Fibroblast of the aortic adventitia (primary cell): ENCODE data around the gene SLC22A1. TPM values are rescaled to one million over a fixed set of nuclear protein-coding genes. Genes with fewer than 3 reads are reported as not detected.
"Not testable (repeated sequence)": the region's sequence is repeated elsewhere in the genome, so short reads cannot be mapped to it uniquely, and the experiment has no call there.

Source experiments
- DNase-seq: peaks from one replicate; pipeline ENCODE4 v3.0.0-alpha.2; 2010; ENCODE audit warnings: low read depth
- H3K4me3 ChIP-seq: 2 replicates; pipeline ENCODE4 v1.5.1; 2011; ENCODE audit warnings: low read depth, mild to moderate bottlenecking, control low read depth, low read length, moderate library complexity
- CTCF ChIP-seq: IDR thresholded peaks from 2 replicates; pipeline ENCODE4 v1.5.1; 2011; ENCODE audit warnings: mild to moderate bottlenecking, low read length, control low read depth, inconsistent platforms; ENCODE audit not compliant: insufficient read depth
- total RNA-seq: library from RNA; depleted of rRNA; stranded (reverse); fragments of >200 nt; gene quantifications from 2 replicates; pipeline ENCODE4 v1.2.3, GENCODE V29; 2012; ENCODE audit warnings: low replicate concordance

The SLC22A1 gene
- total RNA-seq, 1 donor, result 0.09 TPM

DNA sequence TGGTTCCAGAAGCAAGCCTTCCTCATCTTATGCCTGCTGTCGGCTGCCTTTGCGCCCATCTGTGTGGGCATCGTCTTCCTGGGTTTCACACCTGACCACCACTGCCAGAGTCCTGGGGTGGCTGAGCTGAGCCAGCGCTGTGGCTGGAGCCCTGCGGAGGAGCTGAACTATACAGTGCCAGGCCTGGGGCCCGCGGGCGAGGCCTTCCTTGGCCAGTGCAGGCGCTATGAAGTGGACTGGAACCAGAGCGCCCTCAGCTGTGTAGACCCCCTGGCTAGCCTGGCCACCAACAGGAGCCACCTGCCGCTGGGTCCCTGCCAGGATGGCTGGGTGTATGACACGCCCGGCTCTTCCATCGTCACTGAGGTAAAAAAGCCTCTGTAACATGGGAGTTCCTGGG lies 366 bp downstream of the SLC22A1 start:
- no peak for DNase-seq
- TF ChIP-seq CTCF, result no peak
- no peak overlapping the region for H3K4me3 ChIP-seq

GRCh38 chr6:160122744-160123143 lies 1.1 kb downstream of the SLC22A1 start:
- no peak overlapping the region for H3K4me3 ChIP-seq
- DNase-seq, result no peak
- TF ChIP-seq CTCF, result no peak

DNA sequence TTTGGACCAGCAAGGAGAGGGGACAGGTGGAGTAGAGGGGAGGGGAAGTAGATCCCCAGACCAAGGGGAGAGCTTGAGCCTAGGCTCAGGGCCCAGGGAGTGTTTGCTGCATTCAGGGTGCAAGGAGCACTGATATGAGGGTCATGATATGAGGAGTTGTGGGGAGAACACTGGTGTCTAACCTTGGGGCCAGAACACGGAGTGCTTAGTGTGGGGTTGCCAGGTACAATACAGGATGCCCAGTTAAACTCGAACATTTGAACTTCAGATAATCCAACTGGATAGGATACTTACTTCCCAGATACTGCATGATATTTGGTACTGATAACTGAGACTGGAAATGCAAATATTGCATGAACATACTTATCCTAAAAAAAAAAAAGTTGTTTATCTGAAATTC lies 2.4 kb downstream of the SLC22A1 start:
- DNase-seq, result no peak
- TF ChIP-seq CTCF, result no peak
- H3K4me3 ChIP-seq, result no peak overlapping the region

- no peak for DNase-seq
- TF ChIP-seq CTCF, result no peak
- H3K4me3 ChIP-seq, result no peak overlapping the region
Observed at GRCh38 chr6:160124605-160125004, 3.0 kb downstream of the SLC22A1 start.

DNA sequence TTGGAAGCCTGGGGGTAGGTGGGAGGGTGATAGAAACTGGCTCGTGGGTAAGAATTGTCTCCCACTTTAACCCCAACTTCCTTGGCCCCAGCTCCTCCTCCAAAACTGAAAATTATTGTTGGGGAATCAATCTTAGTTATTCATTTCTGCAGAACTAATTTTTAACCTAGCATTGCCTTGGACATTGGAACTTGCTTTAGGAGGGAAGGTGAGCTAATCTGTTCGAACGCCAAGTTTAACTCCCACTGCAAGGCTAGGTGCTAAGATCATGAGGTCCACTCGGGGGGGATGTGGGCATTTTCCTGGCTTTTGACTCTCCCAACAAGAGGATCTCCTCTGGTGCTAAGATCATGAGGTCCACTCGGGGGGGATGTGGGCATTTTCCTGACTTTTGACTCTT lies 3.5 kb downstream of the SLC22A1 start:
- not testable (repeated sequence) for DNase-seq, H3K4me3 ChIP-seq

GRCh38 chr6:160127270-160128124 lies 5.9 kb downstream of the SLC22A1 start:
- no peak for TF ChIP-seq CTCF
- H3K4me3 ChIP-seq, result no peak overlapping the region
- no peak for DNase-seq

DNA sequence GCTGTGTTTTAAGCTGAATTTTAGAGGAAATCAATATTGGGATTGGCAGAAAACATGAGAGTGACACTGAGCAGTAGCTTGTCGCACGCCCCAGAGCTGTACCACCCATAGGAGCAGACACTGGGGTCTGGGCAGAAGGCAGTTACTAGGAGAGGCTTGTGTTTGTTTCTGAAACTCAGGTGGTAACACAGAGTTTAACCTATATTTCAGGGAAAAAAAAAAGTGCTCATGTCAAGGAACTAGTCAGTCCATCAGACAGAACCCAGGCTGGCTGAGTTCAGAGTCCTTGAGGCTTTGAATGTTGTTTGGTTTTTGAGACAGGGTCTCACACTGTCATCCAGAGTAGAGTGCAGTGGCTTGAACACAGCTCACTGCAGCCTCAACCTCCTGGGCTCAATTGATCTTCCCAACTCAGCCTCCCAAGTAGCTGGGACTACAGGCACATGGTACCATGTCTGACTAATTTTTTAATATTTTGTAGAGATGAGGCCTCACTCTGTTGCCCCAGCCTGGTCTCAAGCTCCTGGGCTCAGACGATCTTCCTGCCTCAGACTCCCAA lies 6.6 kb downstream of the SLC22A1 start:
- DNase-seq, result no peak
- no peak overlapping the region for H3K4me3 ChIP-seq
- no peak for TF ChIP-seq CTCF
